KBM-7 (cell line): ENCODE measurements around the gene NPAS1.

Source experiments
- DNase-seq: peaks from one replicate; pipeline ENCODE4 v3.0.0-alpha.2; 2015
- in situ Hi-C: fragments of 300-500 bp; cut with MboI; formaldehyde crosslinking; loops from 2 replicates; pipeline ENCODE4 v1.14.3; 2020; ENCODE audit warnings: low sequenced_read_pairs, low pct_unique_long_range_greater_than_20kb, mixed read lengths

Gene NPAS1

GRCh38 chr19:47094557-47095475 is 75.2 kb downstream of the NPAS1 start:
- in situ Hi-C loops = no loop called here
- DNase-seq = peak; percentile 93
